ENCODE measurements around the gene ITPRIP. TPM values are rescaled to one million over a fixed set of nuclear protein-coding genes. Genes with fewer than 3 reads are reported as not detected.

ITPRIP gene
- total RNA-seq, 1 experiment from 2014 or later = 1.7 TPM

- Mint-ChIP-seq H3K9me3 (ENCODE audit: low read depth, unreplicated experiment) (no peaks in the 10 kb centered on the region), H3K36me3 (ENCODE audit: insufficient read depth, unreplicated experiment) (peaks cover 12% of the 10 kb centered on the region), H3K27me3 (ENCODE audit: unreplicated experiment) (peaks cover 10% of the 10 kb centered on the region), H3K4me3 (ENCODE audit: low read depth, unreplicated experiment) (no peak overlapping the region), H3K27ac (ENCODE audit: unreplicated experiment) (no peak overlapping the region), H3K4me1 (ENCODE audit: low read depth, unreplicated experiment) (peaks cover 16% of the 10 kb centered on the region)
- DNase-seq = no peak
- BruUV-seq (replicated peaks) = no TSS peak
- intact Hi-C loops (cut with micrococcal nuclease; ENCODE audit: unreplicated experiment) = no loop called here
- TF ChIP-seq CTCF (IDR thresholded peaks at IDR 0.05; ENCODE audit: unreplicated experiment) = no peak
- CTCF ChIA-PET = no interaction called here
These were observed 4.4 kb downstream of the ITPRIP start for GRCh38 chr10:104333728-104334373.

GRCh38 chr10:104333032-104333727, 5.1 kb downstream of the ITPRIP start:
- intact Hi-C loops (cut with micrococcal nuclease; ENCODE audit: unreplicated experiment) = no loop called here
- Mint-ChIP-seq H3K27me3 (ENCODE audit: unreplicated experiment) (peaks cover 3% of the 10 kb centered on the region), H3K27ac (ENCODE audit: unreplicated experiment) (no peak overlapping the region), H3K4me1 (ENCODE audit: low read depth, unreplicated experiment) (peaks cover 11% of the 10 kb centered on the region), H3K36me3 (ENCODE audit: insufficient read depth, unreplicated experiment) (peaks cover 5% of the 10 kb centered on the region), H3K4me3 (ENCODE audit: low read depth, unreplicated experiment) (no peak overlapping the region), H3K9me3 (ENCODE audit: low read depth, unreplicated experiment) (no peaks in the 10 kb centered on the region)
- no peak for TF ChIP-seq CTCF (IDR thresholded peaks at IDR 0.05; ENCODE audit: unreplicated experiment)
- DNase-seq = no peak
- CTCF ChIA-PET = no interaction called here
- BruUV-seq (replicated peaks) = no TSS peak

- intact Hi-C loops (cut with micrococcal nuclease; ENCODE audit: unreplicated experiment) = no loop called here
- Mint-ChIP-seq H3K36me3 (ENCODE audit: insufficient read depth, unreplicated experiment) (no peaks in the 10 kb centered on the region), H3K4me1 (ENCODE audit: low read depth, unreplicated experiment) (peaks cover 9% of the 10 kb centered on the region), H3K4me3 (ENCODE audit: low read depth, unreplicated experiment) (no peak overlapping the region), H3K9me3 (ENCODE audit: low read depth, unreplicated experiment) (no peaks in the 10 kb centered on the region), H3K27ac (ENCODE audit: unreplicated experiment) (no peak overlapping the region), H3K27me3 (ENCODE audit: unreplicated experiment) (peaks cover 3% of the 10 kb centered on the region)
- CTCF ChIA-PET = no interaction called here
- no TSS peak for BruUV-seq (replicated peaks)
- no peak for TF ChIP-seq CTCF (IDR thresholded peaks at IDR 0.05; ENCODE audit: unreplicated experiment)
- DNase-seq = no peak
These were observed 5.8 kb downstream of the ITPRIP start for GRCh38 chr10:104332243-104333031.

GRCh38 chr10:104331208-104331838, 6.9 kb downstream of the ITPRIP start:
- H3K4me1 Mint-ChIP-seq (ENCODE audit: low read depth, unreplicated experiment) = peaks cover 9% of the 10 kb centered on the region
- peaks cover 15% of the 10 kb centered on the region for H3K27me3 Mint-ChIP-seq (ENCODE audit: unreplicated experiment)
- intact Hi-C loops (cut with micrococcal nuclease; ENCODE audit: unreplicated experiment) = no loop called here
- no TSS peak for BruUV-seq (replicated peaks)
- CTCF ChIA-PET = no interaction called here
- no peaks in the 10 kb centered on the region for H3K36me3 Mint-ChIP-seq (ENCODE audit: insufficient read depth, unreplicated experiment)
- H3K4me3 Mint-ChIP-seq (ENCODE audit: low read depth, unreplicated experiment) = no peak overlapping the region
- no peaks in the 10 kb centered on the region for H3K9me3 Mint-ChIP-seq (ENCODE audit: low read depth, unreplicated experiment)
- H3K27ac Mint-ChIP-seq (ENCODE audit: unreplicated experiment) = no peak overlapping the region
- no peak for DNase-seq
- TF ChIP-seq CTCF (IDR thresholded peaks at IDR 0.05; ENCODE audit: unreplicated experiment) = no peak
